NCI-H82 treated with DMSO at 0.1 percent for 48 hours (cell line): Measurements from ENCODE around the gene PSD2.

Experiments
- DNase-seq: peaks from one replicate; lab custom pipeline; 2025; ENCODE audit not compliant: unreplicated experiment; lab: John Stamatoyannopoulos, UW

Gene PSD2

DNA sequence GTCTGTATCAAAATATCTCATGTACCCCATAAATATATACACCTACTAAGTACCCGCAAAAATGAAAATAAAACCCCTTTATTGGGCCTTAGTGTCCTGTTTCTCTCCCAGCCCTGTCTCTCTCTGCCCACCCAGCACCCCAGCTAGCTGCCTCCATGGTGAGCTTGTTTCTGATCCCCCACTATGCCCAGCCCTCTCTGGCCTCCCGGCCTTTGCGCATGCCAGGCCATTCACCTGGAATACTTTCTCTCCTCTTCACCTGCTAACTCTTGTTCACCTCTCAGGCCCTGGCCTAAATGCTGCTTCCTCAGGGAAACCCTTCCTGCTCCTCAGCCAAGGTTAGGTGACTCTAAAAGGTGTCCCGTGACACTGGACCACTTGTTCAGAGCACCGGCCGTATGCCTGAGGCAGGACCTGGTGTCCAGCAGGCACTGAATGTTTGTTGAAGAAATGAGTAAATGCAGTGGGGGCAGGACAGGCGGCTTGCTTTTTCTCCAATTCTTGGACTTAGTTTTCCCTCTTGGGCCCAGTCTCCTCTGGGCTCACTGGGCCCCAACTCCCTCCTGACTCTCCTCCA lies 58.5 kb downstream of the PSD2 start:
- DNase-seq = no peak

DNA sequence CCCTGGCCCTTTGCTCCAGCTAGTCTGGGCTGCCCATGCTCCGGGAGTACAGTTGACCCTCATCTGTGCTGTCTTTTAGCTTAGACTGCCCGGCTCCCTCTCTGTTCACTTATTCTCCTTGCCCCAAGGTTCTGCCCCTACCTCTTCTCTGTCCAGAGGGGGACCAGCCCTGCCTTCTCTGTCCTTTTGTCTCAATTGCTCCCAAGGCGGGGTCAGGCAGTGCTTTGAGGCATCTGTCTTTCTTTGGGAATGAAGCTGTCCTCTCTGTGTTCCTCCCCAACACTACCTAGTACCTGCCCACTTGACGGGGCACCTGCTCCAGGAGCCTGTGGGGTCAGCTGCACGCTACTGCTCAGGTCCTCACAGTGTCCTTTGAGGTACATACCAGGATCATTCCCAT lies 59.3 kb downstream of the PSD2 start:
- DNase-seq = no peak

DNA sequence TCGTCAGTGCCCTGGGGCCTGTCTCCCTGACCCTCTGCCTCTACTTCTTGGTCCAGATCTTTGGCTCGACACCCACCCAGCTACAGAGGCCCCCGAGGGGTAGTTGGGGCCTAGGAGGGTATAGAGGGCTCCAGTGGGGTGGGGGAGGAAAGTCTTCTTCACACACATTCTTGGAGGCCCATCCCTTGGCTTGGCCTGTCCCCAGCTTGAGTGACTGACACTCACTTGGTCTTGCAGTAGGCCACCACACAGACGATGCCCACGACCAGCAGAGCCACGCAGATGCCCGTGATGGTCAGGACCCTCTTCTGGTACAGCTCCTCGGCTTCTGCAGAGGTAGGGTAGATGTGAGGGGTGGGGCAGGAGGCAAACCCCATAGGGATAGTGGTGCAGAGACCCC lies 59.8 kb downstream of the PSD2 start:
- DNase-seq = no peak

DNA sequence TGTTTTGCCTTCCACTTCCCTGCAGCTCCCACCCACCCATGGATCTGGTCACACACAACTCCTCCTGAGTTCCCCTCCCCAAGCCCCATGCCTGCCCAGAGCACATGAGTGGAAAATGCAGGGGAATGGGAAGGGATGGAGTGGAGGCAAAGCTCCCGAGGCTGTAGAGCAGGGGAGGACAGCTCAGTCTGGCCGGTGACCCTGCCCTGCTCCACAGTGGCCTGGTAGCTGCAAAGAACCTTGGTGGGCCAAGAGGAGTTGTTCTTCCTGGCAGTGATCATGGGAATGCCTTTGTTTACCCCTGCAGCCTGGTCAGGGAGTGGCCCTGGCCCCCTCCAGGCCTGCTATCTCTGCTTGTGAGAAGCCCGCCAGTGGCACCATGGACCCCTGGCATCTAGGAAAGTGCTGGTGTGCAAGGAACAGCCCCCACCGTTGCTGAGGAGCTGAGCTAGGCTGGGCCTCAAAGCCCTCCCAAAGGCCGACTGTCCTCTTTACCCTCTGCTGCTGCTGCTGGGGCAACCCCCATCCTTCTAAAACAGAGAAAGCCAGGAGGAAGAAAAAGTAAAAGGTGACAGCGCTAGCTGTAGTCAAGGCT lies 60.4 kb downstream of the PSD2 start:
- DNase-seq = no peak

DNA sequence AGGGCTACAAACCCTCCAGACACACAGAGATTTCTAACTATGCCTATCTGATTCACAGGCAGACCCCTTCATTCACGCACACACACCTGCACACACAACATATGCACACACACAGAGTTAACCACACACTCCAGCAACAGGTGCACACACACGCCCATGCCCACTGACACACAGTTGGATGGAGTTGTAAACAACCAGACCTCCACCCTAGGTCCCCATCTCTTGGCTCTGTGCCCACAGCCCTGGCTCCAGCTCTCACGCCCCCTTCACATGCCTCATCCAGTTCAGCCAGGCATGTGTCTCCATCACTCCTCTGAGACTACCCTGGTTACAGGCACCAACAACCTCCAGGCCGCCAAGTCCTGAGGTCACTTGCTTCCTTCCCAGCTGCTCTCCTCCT lies 61.1 kb downstream of the PSD2 start:
- no peak for DNase-seq

DNA sequence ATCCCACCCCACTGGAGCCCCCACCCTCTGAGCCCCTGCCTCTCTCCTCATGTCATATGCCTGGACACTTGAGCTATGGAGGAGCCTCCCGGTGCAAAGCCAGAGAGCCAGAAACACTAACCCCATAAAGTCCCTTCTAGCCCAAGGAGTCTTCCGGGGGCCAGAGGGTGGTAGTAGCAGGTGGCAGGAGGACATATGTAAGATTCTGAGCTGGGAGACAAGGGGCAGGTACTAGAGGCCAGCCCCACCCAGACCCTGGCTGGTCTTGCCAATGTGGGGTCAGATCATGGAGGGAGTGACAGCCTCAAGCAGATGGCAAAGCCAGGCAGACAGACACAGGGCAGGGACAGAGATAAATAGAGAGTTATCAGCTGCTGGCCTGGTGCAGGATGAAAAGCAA lies 63.4 kb downstream of the PSD2 start:
- DNase-seq = no peak

DNA sequence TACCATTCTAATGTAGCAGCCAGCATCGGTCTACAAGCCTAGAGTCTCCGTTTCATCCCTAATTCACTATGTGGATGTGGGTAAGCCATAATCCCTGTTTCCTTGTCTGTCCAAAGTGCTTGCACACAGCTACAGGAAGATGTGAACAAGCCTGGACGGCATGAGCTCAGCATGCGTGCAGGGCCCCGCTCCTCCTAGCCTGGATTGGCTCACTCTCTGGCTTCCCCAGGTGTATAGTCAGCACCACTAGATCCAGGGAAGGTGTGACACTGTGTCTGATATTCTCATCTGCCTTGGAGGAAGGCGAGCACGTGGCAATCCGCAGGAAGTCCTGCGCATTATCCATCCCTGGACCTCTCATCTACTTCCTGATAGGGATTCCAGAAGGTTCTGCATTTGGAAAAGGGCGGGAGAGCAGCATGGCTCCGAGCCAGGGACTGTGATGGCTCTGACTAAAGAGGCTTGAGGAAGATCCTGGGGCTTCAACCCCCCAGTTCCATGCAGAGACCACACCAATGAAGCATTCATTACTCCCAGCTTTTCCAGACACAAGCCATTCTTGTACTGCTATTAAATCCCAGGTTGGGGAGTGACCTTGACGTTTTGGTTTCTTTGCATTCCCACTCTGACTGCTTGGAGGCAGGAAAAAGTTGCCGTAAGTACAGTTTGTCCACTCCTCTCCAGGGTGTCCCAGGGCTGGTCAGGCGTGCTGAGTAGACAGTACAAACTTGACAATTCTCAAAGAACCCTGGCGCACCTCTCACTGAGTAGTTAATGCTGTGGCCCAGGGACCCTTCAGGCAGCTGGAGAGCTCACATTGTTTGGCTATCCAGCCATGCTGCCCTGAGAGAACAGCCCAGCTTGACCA lies 65.6 kb downstream of the PSD2 start:
- DNase-seq = no peak

DNA sequence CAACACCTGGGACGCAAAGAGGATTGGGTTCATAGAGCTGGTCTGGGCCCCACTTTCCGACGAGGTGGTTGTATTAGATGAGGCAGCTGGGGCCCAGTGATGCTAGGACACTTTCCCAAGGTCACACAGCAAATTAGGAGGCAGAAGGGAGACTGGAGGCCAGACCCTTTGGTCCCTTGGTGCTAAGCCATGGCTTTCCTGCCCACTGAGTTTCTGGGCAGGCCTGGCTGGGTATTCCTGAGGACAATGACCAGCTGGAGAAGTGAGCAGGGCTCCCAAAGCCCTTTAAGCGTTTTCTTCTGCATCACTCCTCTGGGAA lies 66.2 kb downstream of the PSD2 start:
- no peak for DNase-seq

DNA sequence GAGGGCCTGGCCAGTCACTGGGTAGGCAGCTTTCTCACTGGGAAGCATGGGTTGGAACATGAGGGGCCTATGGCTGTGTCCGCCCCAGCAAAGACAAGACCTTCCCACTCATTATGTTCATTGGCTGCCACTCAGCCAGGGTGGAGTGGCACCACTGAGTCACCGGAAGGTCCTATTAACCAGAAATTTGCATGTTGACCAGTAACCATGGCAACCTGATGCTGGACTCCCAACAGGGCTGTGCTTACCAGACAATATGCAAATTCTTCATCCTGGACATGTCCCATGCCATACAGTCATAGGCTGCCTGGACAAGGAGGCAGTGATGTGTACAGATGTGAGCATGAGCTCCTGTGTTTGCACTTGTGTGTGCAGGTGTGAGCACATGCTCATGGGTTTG lies 66.7 kb downstream of the PSD2 start:
- DNase-seq = no peak

- DNase-seq = no peak
These were observed 67.2 kb downstream of the PSD2 start for GRCh38 chr5:139862803-139863202.

- DNase-seq = no peak
These were observed 67.8 kb downstream of the PSD2 start for GRCh38 chr5:139863361-139863760.

DNA sequence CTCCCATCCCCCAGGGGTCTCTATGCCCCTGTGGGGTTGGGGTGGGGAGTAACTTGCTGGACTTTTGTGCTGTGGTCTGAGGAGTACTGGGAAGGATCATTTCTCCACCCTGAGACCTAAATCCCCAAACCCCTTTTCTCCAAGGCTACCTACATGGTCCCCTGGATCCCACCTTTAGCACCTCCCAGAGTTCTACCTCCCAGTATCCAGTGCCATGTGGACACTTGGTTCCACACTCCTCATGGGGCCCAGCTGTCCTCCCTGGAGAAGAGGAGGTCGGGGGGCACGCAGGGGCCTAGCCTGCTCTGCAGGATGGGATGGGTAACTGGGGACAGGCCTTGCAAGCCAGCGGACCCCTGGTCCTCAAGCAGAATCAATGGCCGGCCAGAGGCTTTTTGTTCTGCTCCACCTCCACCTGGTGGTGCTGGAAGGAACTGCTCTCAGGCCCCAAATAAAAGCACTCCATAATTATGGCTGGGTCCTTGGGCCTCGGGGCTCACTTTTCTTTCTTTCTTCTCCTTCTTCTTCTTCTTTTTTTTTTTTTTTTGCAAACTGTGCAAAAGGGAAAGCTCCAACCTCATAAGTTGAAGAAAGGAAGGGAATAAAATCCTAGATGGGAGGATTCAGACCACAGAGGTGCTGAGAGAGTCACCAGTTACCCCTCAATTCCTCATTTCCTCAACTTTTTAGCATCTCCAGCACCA lies 68.4 kb downstream of the PSD2 start:
- DNase-seq = no peak

GRCh38 chr5:139864716-139865483 lies 69.3 kb downstream of the PSD2 start:
- no peak for DNase-seq

GRCh38 chr5:139867109-139867508 lies 71.5 kb downstream of the PSD2 start:
- no peak for DNase-seq

GRCh38 chr5:139867581-139867980 lies 72.0 kb downstream of the PSD2 start:
- DNase-seq = no peak

- DNase-seq = no peak
These were observed 73.6 kb downstream of the PSD2 start for GRCh38 chr5:139869042-139869790.

- DNase-seq = no peak
These were observed 75.1 kb downstream of the PSD2 start for GRCh38 chr5:139870677-139871076.

- no peak for DNase-seq
These were observed 76.0 kb downstream of the PSD2 start for GRCh38 chr5:139871614-139872013.

DNA sequence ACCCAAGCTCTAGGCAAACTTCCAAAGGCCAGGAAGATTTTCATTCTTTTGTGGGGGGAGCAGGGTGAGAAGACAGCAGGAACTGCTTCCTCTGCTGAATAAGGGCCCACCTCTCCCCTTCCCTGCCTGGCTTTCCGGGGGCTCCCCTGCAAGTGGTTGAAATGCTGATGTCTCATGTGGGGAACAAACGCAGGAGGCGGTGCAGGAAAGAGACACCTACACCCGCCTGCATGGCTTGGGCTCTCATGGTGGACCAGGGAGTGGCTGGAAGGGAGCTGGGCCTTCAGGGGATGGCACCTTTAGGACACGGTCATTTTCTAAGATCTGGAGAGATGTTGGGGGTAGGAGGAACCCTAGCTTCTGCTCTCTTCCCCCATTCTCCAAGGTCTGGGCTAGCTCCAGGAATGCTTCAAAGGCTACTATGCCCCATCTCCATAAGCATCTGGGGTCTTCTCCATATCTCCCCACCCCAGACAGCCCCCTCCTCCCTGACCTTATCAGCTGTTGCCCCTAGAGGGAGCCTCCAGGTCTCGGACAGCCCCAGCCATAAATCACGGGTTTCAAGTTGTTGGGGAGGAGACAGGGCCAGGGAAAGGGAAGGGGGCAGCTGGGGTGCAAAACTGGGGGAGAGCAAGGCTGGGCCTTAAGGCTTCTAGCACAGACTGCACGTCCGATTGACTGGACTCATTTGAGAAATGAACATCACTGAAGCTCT lies 76.6 kb downstream of the PSD2 start:
- DNase-seq = no peak
